ENCODE measurements around the gene MTMR3.

GRCh38 chr22:30079952-30080533 lies 197.1 kb downstream of the MTMR3 start, which contains the start of gene HORMAD2:
- TF ChIP-seq CTCF (IDR thresholded peaks at IDR 0.05; ENCODE audit: borderline replicate concordance, extremely low read depth, low read length, poor library complexity, severe bottlenecking), result no peak
- no peak for TF ChIP-seq EZH2 (IDR thresholded peaks at IDR 0.05; ENCODE audit: borderline replicate concordance, low read depth, low read length, severe bottlenecking)
